GM21723 (cell line): ENCODE data around the gene HDLBP.

Source experiments
- ATAC-seq: cut with Tn5 transposase; IDR thresholded peaks from one replicate; pipeline ENCODE4 v1.9.1; 2021; ENCODE audit warnings: mild to moderate bottlenecking, moderate library complexity; ENCODE audit not compliant: unreplicated experiment

HDLBP gene

GRCh38 chr2:241217320-241218031, 98.0 kb downstream of the HDLBP start:
- ATAC-seq, result peak; percentile 47

DNA sequence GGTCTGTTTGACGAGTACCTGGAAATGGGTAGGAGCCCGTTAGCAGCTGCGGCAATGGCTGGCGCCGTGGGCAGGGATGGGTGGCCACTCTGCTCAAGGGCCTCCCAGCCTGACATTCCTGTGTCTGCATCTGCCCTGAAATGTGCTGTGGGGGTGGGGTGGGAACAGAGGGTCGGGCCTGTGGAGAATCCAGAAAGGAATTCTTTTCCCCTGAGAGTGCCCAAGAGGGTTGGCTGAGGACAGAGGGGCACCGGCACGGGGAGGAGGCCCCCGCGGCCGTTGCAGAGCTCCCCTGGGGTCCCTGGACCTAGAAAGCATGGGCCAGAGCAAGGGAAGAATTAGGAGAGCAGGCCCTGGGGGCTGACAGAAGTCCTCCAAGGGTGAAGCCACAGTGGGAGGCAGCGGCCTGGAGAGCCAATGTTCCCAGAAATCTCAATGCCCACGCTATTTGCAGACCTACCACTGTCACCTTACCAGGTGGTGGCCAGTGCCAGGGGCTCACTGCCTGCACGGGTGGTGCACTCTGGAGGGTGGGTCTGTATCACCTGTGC, 99.2 kb downstream of the HDLBP start:
- ATAC-seq, result no peak

- no peak for ATAC-seq
These were observed 100.1 kb downstream of the HDLBP start for GRCh38 chr2:241215421-241215820.

GRCh38 chr2:241214766-241215165, 100.7 kb downstream of the HDLBP start:
- no peak for ATAC-seq

DNA sequence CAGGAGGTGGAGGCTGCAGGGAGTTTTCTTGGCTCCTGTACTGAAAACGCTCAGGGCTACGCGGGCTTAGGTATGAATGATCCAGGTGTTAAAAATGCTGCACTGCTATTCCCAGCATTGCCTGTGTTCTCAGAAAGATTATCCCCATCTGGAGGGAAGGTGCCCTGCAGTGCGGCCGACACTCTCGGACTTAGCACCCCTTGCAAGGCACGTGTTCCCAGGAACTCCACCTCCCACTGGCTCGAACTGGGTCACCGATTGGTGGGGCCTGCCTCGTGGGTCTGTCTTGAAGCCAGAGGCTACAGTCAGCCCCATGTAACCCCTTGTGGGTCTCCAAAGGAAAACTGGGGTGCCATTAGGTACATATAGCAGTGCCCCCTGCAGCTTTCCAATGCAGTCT, 101.3 kb downstream of the HDLBP start:
- no peak for ATAC-seq

GRCh38 chr2:241213567-241213966, 101.9 kb downstream of the HDLBP start:
- no peak for ATAC-seq

- no peak for ATAC-seq
These were observed 102.4 kb downstream of the HDLBP start for GRCh38 chr2:241213041-241213440.

GRCh38 chr2:241211276-241211675, 104.2 kb downstream of the HDLBP start:
- no peak for ATAC-seq

- no peak for ATAC-seq
These were observed 106.2 kb downstream of the HDLBP start for GRCh38 chr2:241209271-241209670.

DNA sequence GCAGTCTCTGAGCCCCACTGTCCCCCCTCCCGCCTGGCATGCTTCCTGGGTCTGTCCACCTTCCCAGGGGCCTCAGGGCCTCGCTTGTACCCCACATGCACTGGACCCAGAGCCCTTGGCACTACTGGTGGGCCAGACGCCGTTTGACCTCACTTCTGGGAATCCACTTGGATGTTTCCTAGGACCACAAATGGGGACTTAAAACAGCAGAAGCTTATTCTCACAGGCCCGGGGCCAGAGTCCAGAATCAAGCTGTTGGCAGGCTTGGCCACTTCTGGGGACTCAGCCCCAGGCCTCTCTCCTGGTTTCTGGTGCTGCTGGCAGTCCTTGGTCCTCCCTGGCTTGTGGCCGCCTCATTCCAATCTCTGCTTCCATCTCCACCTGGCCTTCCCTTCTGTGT, 107.4 kb downstream of the HDLBP start:
- ATAC-seq, result no peak

DNA sequence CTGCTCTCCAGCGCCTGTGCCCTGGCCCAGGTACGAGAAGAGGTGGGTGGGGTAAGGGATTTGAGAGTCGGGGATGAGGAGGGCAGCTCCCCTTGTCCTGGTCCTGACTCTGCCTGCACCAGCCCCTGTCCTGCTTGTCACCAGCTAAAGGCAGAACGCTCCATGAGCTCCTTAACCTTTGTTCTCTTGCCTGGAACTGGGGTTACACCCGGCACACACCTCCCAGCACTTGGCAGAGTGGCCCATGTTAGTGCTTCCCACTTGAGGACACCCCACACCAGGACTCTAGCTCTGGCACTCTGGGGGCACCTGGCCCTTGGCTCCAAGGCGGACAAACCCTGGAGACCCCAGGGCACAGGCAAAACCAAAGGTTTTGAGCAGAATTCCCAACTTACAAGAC, 107.8 kb downstream of the HDLBP start:
- ATAC-seq, result no peak

DNA sequence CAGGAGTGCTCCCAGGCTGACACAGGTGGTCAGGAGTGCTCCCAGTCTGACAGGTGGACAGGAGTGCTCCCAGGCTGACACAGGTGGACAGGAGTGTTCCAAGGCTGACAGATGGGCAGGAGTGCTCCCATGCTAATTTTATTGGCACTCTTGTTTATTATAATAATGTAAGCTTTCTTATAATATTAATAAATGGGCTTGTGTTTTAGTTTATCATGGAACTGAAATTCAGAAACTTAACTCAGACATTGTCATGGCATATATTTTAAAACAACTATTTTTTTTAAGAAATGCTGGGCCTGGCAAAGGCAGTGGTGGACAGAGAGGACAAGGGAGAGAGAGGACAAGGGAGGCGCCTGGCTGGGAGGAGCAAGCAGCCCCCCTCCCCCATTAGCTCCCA, 108.3 kb downstream of the HDLBP start:
- no peak for ATAC-seq

DNA sequence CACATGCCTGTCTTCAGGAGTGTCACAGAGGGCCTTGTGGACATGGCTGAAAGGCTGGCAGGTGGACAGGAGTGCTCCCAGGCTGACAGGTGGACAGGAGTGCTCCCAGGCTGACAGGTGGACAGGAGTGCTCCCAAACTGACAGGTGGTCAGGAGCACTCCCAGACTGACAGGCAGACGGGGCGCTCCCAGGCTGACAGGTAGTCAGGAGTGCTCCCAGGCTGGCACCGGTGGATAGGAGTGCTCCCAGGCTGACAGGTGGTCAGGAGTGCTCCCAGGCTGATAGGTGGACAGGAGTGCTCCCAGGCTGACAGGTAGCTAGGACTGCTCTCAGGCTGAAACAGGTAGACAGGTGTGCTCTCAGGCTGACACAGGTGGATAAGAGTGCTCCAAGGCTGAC, 110.4 kb downstream of the HDLBP start:
- ATAC-seq, result no peak

GRCh38 chr2:241204490-241204889, 111.0 kb downstream of the HDLBP start:
- no peak for ATAC-seq

DNA sequence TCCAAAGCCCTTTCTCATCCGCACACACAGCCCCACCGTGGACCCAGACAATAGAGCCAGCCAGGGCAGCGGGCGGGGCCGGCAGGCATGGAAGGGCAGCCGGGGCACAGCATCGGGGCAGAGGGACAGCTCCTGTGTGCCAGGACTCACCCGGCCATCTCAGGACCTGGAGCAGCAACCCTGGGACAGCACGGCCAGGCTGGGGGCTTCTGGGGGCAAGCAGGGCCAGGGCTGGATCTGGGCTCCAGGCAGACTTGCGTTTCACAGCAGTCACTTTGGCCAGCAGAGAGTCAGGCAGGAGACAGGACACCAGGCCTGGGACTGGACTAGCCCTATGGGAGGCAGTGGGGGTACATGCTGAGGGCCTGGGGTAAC, 111.5 kb downstream of the HDLBP start:
- ATAC-seq, result no peak

DNA sequence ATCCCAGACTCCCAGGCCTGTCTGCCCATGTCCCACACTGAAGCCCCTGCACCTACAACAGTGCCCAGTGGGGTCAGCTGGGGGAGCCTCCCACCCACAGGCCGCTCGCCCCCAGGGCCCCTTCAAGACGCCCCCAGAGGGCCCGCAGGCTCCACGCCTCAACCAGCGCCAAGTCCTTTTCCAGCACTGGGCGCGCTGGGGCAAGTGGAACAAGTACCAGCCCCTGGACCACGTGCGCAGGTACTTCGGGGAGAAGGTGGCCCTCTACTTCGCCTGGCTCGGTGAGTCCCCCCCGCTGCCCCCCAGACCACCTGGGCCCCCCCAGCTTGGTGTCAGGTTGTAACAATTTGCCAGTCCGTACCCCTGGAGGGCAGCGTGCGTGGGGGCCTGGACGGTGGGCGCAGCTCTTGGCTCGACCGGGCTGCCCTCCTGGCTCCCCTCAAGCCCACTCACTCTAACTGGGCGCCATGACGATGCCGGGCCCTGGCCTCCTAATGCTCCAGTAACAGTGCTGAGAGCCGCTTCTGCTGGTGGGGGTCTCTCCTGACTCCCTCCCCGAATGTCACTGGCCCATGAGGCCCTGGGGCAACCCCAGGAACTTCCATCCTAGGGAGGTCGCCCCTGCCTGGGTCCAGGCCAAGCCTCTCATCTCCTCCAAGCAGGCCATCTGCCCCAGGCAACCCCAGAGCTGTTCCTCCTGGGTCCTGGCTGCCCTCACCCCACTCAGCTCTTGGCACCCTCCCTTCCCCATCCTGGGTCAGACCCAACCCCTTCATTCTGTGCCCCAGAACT, 112.1 kb downstream of the HDLBP start:
- no peak for ATAC-seq

GRCh38 chr2:241202681-241203080, 112.8 kb downstream of the HDLBP start:
- no peak for ATAC-seq

DNA sequence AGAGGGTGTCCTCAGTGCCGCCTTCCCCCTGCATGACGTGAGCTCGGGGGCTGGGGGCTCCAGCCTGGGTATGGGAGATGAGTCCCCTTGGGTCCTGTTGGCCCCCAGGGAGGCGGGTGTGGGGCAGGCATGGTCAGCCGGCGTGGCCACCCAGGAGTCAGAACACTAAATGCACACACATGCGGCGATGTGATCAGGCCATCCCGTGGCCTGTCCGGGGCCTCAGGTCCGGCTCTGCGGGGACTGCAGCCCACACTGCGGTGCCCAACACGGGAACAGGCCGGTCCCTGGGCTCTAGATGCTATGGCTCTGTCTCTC, 113.2 kb downstream of the HDLBP start:
- ATAC-seq, result no peak

DNA sequence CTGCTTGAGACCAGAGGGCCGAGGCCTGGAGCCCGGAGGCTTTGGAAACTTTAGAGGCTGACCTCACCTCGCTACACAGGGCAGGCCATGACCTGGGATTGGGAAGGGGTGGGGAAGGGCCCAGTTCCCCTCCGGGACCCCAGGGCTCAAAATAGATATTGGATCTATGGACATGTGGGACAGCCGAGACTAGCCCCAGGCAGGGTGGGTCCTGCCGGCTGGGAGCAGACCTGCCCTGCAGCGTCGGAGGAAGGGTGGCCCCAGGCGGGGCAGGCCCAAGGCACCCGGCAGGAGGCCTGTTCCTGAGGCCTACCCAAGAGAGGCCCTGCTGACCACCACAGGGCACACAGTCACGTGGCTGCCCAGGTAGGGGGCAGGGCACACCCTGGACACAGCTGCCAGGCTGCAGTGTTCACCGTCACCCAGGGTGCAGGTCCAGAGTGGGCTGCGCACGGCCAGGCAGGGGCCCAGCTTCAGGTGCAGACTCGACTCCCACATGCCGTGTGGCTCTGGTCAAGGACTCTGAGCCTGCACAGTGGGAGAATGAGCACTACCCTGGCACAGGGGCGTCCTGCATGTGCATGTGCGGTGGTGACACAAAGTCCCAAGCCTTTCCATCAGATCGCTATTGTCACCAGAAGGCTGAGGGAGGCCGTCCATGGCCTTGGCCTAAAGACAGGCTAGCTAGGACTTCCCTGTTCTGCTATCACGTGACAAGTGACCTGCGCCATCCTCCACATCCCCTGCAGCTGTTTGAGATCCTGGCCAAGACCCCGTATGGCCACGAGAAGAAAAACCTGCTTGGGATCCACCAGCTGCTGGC, 113.8 kb downstream of the HDLBP start:
- no peak for ATAC-seq

DNA sequence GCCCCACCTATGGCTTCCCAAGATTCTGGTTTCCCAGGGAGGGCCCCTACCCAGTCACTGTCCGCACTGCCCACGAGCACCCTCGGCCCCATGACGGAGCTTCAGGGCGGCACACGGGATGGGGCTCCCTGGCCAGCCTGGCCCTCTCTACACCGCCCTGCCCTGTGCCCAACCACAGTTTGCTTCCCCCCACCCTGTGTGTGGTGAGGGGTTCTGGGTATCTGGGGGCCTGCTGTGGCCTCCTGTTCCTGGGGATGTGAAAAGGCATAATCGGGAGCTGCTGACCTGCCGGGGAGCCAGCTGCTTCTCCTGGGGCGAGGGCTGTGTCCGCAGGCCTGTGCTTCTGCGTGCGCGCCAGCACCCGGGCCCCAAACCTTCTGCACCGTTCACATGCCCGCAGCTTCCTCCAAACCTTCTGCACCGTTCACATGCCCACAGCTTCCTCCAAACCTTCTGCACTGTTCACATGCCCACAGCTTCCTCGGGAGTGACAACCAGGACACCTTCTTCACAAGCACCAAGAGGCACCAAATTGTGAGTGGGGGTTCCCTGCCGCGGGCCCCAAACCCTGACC, 114.6 kb downstream of the HDLBP start:
- ATAC-seq, result no peak
